ENCODE results near the gene ZNF555.
"Not testable (repeated sequence)": the region's sequence is repeated elsewhere in the genome, so short reads cannot be mapped to it uniquely, and the experiment has no call there.

GRCh38 chr19:2903326-2903725 lies 62.1 kb downstream of the ZNF555 start:
- not testable (repeated sequence) for TF ChIP-seq FOXK2 (IDR thresholded peaks at IDR 0.05); TARDBP (IDR thresholded peaks at IDR 0.05); FOXM1 (IDR thresholded peaks at IDR 0.05; ENCODE audit: borderline replicate concordance); ZNF384 (IDR thresholded peaks at IDR 0.05); SP1 (IDR thresholded peaks at IDR 0.05); HDGF (IDR thresholded peaks at IDR 0.05; ENCODE audit: borderline replicate concordance); ARNT (IDR thresholded peaks at IDR 0.05); ELF4 (IDR thresholded peaks at IDR 0.05); FOXA1 (IDR thresholded peaks at IDR 0.05); BHLHE40 (IDR thresholded peaks at IDR 0.05; ENCODE audit: borderline replicate concordance); NFRKB (IDR thresholded peaks at IDR 0.05); PKNOX1 (IDR thresholded peaks at IDR 0.05)

Measured in HEK293T (cell line).